Left lung (tissue), 10 donors: ENCODE measurements around the gene AMPD3. TPM values are rescaled to one million over a fixed set of nuclear protein-coding genes. Genes with fewer than 3 reads are reported as not detected.

Experiments used
- ATAC-seq: fragments of 200-7000 bp; cut with Tn5 transposase; one replicate; pipeline ENCODE4 v1.9.1; 2020; ENCODE audit warnings: moderate library complexity
- DNase-seq, 4 donors: peaks; one replicate each; pipeline ENCODE4 v3.0.0-alpha.2; 2013 to 2020
- H3K27ac ChIP-seq, 2 donors: fragments of 200-600 bp; sonication (generic) in 1 of 2; one replicate each; pipeline versions ENCODE4 v1.5.0 to v1.8.0; 2020 to 2021
- H3K27me3 ChIP-seq, 2 donors: fragments of 200-600 bp; sonication (generic) in 1 of 2; one replicate each; pipeline versions ENCODE4 v1.5.0 to v1.8.0; 2020 to 2021
- H3K36me3 ChIP-seq, 2 donors: fragments of 200-600 bp; sonication (generic) in 1 of 2; one replicate each; pipeline versions ENCODE4 v1.5.0 to v1.8.0; 2020 to 2021
- H3K4me1 ChIP-seq, 2 donors: fragments of 200-600 bp; one replicate each; pipeline ENCODE4 v1.8.0; 2021
- H3K4me3 ChIP-seq, 2 donors: fragments of 200-600 bp; sonication (generic) in 1 of 2; one replicate each; pipeline versions ENCODE4 v1.5.0 to v1.8.0; 2020 to 2021; ENCODE audit warnings: mild to moderate bottlenecking in 1 of 2
- H3K9me3 ChIP-seq, 2 donors: fragments of 200-600 bp; sonication (generic) in 1 of 2; one replicate each; pipeline versions ENCODE4 v1.5.0 to v1.8.0; 2020 to 2021
- CTCF ChIP-seq, 2 donors: fragments of 200-600 bp; sonication (generic) in 1 of 2; IDR thresholded peaks; one replicate each; pipeline versions ENCODE4 v1.5.0 to v1.8.0; 2021; ENCODE audit warnings: antibody characterized with exemption in 2 of 2
- intact Hi-C, 2 donors: fragments of 100-400 bp; cut with DNase I; formaldehyde crosslinking; loops; one replicate each; pipeline versions ENCODE4 v1.11.2 to v1.14.2; 2022
- polyA plus RNA-seq, 6 donors: library from polyadenylated mRNA; unstranded; fragments of 120-200 nt; gene quantifications; one replicate each; pipeline ENCODE4 v1.2.1, GENCODE V29; 2013; ENCODE audit not compliant: insufficient read length in 6 of 6
- total RNA-seq, 2 donors: library from RNA; stranded (reverse); fragmentation: NEBNext Ultra II Directional; extraction: Animal tissue kit (Norgen Biotek cat#: 25700); gene quantifications; one replicate each; pipeline ENCODE4 v1.2.1, GENCODE V29; 2021
- donor health status: DM: no; HTN: yes; CAD: no.
- donor health status: DM: no; HTN: no; CAD: no.

AMPD3 gene
- total and polyA plus RNA-seq, 8 donors = 6.6 to 28.8 (median 8.1) TPM

DNA sequence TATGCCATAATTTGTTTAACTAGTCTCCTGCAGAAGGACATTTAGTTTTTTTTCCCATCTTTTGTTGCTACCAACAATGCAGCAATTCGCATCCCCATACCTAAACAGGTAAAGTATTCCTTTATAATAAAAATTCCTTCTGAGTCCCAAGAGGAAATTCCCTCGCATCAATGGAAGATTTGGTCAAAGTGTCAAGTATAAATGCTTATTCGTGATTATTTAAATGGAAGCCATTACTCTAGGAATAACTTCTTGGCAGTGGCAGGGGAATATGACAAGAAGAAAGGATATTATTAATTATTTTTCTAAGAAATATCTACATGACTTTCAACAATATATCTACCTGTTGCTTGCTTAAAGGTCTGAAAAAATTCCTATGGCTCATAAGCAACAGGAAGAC is 60.4 kb downstream of the AMPD3 start:
- no peak for TF ChIP-seq CTCF (IDR thresholded peaks at IDR 0.05)
- ATAC-seq = no peak
- Histone ChIP-seq H3K4me1 (peaks cover 0 to 12% of the 10 kb centered on the region in 2 donors), H3K27ac (no peak overlapping the region), H3K27me3 (no peaks in the 10 kb centered on the region), H3K9me3 (no peaks in the 10 kb centered on the region), H3K36me3 (peaks cover 5 to 64% of the 10 kb centered on the region in 2 donors), H3K4me3 (no peak overlapping the region)
- no peak for DNase-seq
- intact Hi-C loops = no loop called here

DNA sequence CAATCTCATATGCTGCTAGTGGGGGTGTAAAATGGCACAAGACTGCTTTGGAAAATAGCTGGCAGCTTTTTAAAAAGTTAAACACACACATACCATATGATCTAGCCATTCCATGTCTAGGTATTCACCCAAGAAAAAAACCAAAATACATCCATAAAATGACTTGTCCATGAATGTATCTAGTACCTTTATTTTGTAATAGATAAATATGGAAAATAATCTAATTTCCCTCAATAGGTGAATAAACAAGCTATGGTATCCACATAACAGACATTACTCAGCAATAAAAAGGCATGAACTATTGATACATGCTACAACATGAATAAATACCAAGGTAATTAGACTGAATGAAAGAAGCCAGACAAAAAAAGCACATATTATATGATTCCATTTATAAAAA is 63.1 kb downstream of the AMPD3 start:
- peaks cover 5 to 72% of the 10 kb centered on the region in 2 donors for H3K36me3 ChIP-seq
- intact Hi-C loops = no loop called here
- ATAC-seq = no peak

GRCh38 chr11:10518891-10519290 is 63.8 kb downstream of the AMPD3 start:
- Histone ChIP-seq H3K4me3 (no peak overlapping the region), H3K9me3 (no peaks in the 10 kb centered on the region), H3K4me1 (peaks cover 0 to 19% of the 10 kb centered on the region in 2 donors), H3K27me3 (no peaks in the 10 kb centered on the region), H3K36me3 (peaks cover 5 to 72% of the 10 kb centered on the region in 2 donors), H3K27ac (no peak overlapping the region)
- ATAC-seq (no peak), DNase-seq (no peak)
- intact Hi-C loops = no loop called here
- no peak for TF ChIP-seq CTCF (IDR thresholded peaks at IDR 0.05)

More for the DNA sequence above, 63.1 kb downstream of the AMPD3 start:
- no peaks in the 10 kb centered on the region for H3K27me3 ChIP-seq
- no peak for DNase-seq
- TF ChIP-seq CTCF (IDR thresholded peaks at IDR 0.05) = no peak
- no peak overlapping the region for H3K4me3 ChIP-seq
- H3K9me3 ChIP-seq = no peaks in the 10 kb centered on the region
- no peak overlapping the region for H3K27ac ChIP-seq
- H3K4me1 ChIP-seq = peaks cover 0 to 21% of the 10 kb centered on the region in 2 donors

GRCh38 chr11:10519630-10520029 is 64.6 kb downstream of the AMPD3 start:
- DNase-seq = no peak
- intact Hi-C loops = loop anchor here in 1 of 2 donors (10.0 kb wide), 1 partner anchor 135 kb away; no protein-coding TSS in a partner anchor
- peaks cover 0 to 13% of the 10 kb centered on the region in 2 donors for H3K4me1 ChIP-seq

GRCh38 chr11:10520562-10520961 is 65.5 kb downstream of the AMPD3 start:
- intact Hi-C loops = loop anchor here in 1 of 2 donors (10.0 kb wide), 1 partner anchor 134 kb away; no protein-coding TSS in a partner anchor
- Histone ChIP-seq H3K27me3 (no peaks in the 10 kb centered on the region), H3K9me3 (no peaks in the 10 kb centered on the region), H3K4me3 (no peak overlapping the region), H3K36me3 (peaks cover 5 to 76% of the 10 kb centered on the region in 2 donors), H3K27ac (no peak overlapping the region), H3K4me1 (peaks cover 0 to 9% of the 10 kb centered on the region in 2 donors)
- no peak for TF ChIP-seq CTCF (IDR thresholded peaks at IDR 0.05)
- ATAC-seq (no peak), DNase-seq (no peak)

More at GRCh38 chr11:10519630-10520029, 64.6 kb downstream of the AMPD3 start:
- Histone ChIP-seq H3K4me3 (no peak overlapping the region), H3K27me3 (no peaks in the 10 kb centered on the region), H3K9me3 (no peaks in the 10 kb centered on the region), H3K27ac (no peak overlapping the region), H3K36me3 (peaks cover 5 to 73% of the 10 kb centered on the region in 2 donors)
- no peak for ATAC-seq
- no peak for TF ChIP-seq CTCF (IDR thresholded peaks at IDR 0.05)
